OCI-LY7 (cell line): ENCODE data around the gene TTL.
"Not testable (repeated sequence)": the region's sequence is repeated elsewhere in the genome, so short reads cannot be mapped to it uniquely, and the experiment has no call there.

Experiments
- EZH2phosphoT487 ChIP-seq: fragments of 200-600 bp; sonication (generic); IDR thresholded peaks from 2 replicates; pipeline ENCODE4 v1.6.1; 2018; ENCODE audit warnings: low read depth, borderline replicate concordance, mild to moderate bottlenecking, mixed run types, antibody characterized with exemption, low read length, moderate library complexity, mixed read lengths
- TF ChIP-seq, protein P1 (sequence below): fragments of 200-600 bp; sonication (generic); conservative IDR thresholded peaks from 2 replicates; pipeline ENCODE4 v1.5.1; 2014; ENCODE audit warnings: mild to moderate bottlenecking, antibody characterized with exemption, low read length, moderate library complexity, mixed read lengths

DNA sequence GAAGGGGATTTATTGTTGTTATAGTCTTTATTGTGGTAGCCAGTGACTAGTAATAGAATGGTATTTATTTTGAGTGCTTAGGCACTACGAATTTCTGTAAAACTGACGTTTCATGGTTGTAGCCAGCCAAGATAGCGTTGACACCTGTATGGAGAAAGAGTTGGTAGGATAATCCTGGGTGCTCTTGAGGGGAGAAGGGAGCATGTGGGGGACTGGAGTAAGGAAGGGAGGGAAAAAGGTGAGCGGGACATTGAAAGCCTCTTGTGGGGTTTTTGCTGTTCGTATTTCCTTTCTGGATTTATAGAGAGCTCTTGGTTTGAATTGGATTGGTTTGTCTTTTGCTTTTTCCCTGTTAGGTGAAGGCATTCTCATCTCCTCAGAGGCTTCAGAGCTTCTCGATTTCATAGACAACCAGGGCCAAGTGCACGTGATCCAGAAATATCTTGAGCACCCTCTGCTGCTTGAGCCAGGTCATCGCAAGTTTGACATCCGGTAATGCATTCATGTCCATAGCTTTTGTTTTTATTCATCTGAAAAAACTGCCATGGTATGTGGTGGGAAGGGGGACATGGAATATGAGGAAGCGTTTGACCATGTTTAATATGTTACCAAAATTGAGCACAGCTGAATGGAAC lies 19.0 kb downstream of the TTL start:
- TF ChIP-seq, protein P1, sequence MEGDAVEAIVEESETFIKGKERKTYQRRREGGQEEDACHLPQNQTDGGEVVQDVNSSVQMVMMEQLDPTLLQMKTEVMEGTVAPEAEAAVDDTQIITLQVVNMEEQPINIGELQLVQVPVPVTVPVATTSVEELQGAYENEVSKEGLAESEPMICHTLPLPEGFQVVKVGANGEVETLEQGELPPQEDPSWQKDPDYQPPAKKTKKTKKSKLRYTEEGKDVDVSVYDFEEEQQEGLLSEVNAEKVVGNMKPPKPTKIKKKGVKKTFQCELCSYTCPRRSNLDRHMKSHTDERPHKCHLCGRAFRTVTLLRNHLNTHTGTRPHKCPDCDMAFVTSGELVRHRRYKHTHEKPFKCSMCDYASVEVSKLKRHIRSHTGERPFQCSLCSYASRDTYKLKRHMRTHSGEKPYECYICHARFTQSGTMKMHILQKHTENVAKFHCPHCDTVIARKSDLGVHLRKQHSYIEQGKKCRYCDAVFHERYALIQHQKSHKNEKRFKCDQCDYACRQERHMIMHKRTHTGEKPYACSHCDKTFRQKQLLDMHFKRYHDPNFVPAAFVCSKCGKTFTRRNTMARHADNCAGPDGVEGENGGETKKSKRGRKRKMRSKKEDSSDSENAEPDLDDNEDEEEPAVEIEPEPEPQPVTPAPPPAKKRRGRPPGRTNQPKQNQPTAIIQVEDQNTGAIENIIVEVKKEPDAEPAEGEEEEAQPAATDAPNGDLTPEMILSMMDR = peak; percentile 51; the same call in 1 of the 2 replicates
- TF ChIP-seq EZH2phosphoT487 = not testable (repeated sequence)
